ENCODE results near the gene TFCP2. TPM values are rescaled to one million over a fixed set of nuclear protein-coding genes. Genes with fewer than 3 reads are reported as not detected.

Gene TFCP2
- total RNA-seq, 1 donor from 2014 or later, result 22.4 TPM

DNA sequence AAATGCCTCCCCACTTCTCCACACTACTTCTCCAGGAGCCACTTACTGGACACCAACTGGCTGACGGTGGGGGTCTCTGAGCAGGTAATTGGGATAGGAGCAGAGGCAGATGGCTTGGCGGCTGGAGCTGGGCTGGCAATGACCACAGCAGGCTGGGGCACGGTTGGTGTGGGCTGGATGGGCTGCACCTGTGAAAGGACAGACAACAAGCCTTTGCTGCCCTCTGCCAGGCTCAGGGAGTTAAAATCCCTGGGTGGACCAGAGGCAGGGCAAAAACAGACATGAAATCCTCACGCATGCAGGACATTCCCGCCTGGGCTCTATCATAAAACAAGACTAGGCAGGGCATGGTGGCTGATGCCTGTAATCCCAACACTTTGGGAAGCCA lies 19.3 kb upstream of the TFCP2 start:
- no peak for FAIRE-seq
- Histone ChIP-seq H2AFZ (ENCODE audit: low read depth, low read length) (no peak overlapping the region), H3K27me3 (ENCODE audit: insufficient read depth, low read length) (no peaks in the 10 kb centered on the region), H3K27ac (ENCODE audit: low read depth, low read length) (no peak overlapping the region), H3K4me2 (ENCODE audit: low read length) (no peak overlapping the region), H3K79me2 (ENCODE audit: insufficient read depth, low read length) (no peaks in the 10 kb centered on the region), H3K36me3 (ENCODE audit: insufficient read depth, low read length) (no peaks in the 10 kb centered on the region), H3K4me1 (ENCODE audit: insufficient read depth, low read length) (no peaks in the 10 kb centered on the region), H3K9me3 (ENCODE audit: insufficient read depth, low read depth, low read length) (no peaks in the 10 kb centered on the region), H3K9ac (ENCODE audit: low read length) (no peak overlapping the region), H4K20me1 (ENCODE audit: insufficient read depth, low read length) (no peaks in the 10 kb centered on the region), H3K4me3 (ENCODE audit: insufficient read depth, low read depth, low read length) (no peak overlapping the region)
- Mint-ChIP-seq H3K9me3 (ENCODE audit: unreplicated experiment) (no peaks in the 10 kb centered on the region), H3K27ac (ENCODE audit: unreplicated experiment) (no peak overlapping the region), H3K36me3 (ENCODE audit: low read depth, unreplicated experiment) (no peaks in the 10 kb centered on the region), H3K27me3 (ENCODE audit: low read depth, unreplicated experiment) (peaks cover 11% of the 10 kb centered on the region), H3K4me1 (ENCODE audit: low read depth, unreplicated experiment) (no peaks in the 10 kb centered on the region), H3K4me3 (ENCODE audit: unreplicated experiment) (no peak overlapping the region)
- no peak for DNase-seq (ENCODE audit: low read depth)
- TF ChIP-seq, protein P1, sequence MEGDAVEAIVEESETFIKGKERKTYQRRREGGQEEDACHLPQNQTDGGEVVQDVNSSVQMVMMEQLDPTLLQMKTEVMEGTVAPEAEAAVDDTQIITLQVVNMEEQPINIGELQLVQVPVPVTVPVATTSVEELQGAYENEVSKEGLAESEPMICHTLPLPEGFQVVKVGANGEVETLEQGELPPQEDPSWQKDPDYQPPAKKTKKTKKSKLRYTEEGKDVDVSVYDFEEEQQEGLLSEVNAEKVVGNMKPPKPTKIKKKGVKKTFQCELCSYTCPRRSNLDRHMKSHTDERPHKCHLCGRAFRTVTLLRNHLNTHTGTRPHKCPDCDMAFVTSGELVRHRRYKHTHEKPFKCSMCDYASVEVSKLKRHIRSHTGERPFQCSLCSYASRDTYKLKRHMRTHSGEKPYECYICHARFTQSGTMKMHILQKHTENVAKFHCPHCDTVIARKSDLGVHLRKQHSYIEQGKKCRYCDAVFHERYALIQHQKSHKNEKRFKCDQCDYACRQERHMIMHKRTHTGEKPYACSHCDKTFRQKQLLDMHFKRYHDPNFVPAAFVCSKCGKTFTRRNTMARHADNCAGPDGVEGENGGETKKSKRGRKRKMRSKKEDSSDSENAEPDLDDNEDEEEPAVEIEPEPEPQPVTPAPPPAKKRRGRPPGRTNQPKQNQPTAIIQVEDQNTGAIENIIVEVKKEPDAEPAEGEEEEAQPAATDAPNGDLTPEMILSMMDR (IDR thresholded peaks at IDR 0.05; ENCODE audit: insufficient read depth, low read depth, low read length), result no peak
- TF ChIP-seq EZH2 (IDR thresholded peaks at IDR 0.05; ENCODE audit: insufficient read depth, low read length), result no peak

DNA sequence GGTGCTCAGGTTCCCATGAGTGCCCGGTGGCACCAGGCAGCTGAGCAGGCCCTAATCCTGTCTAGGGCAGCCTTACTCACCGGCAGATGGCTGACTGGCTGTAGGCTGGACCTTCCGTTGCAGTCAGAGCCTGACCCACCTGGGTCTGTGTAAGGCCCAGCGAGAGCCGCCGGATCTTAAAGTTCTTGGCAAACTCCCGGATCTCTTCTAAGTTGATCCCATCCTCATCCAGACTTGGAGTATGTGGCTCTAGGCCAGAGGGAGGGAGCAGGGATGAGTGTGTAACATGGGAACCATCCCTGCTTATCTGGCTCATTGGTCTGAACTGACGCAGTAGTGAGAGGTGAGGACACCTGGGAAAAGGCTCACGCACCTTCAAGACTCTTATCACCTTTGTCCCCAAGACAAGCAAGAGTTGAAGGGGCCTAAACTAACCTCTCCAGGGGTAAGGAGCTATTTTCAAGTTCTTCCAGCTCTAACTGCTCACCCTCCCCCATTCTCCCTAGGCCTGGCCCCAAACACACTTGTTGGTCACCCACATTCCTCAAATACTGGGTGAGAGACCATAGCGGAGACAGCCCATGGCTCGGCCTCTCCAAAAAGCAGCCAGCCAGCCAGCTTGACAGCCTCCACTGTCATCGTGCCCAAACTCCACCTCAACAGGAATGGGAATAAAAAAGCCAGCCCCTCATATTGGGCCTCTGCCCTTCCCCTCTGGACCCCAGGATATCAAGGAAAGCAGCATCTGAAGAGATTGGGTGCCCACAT lies 18.8 kb upstream of the TFCP2 start:
- FAIRE-seq (no peak), DNase-seq (ENCODE audit: low read depth) (no peak)
- Mint-ChIP-seq H3K9me3 (ENCODE audit: unreplicated experiment) (no peaks in the 10 kb centered on the region), H3K27ac (ENCODE audit: unreplicated experiment) (no peak overlapping the region), H3K36me3 (ENCODE audit: low read depth, unreplicated experiment) (no peaks in the 10 kb centered on the region), H3K27me3 (ENCODE audit: low read depth, unreplicated experiment) (peaks cover 11% of the 10 kb centered on the region), H3K4me3 (ENCODE audit: unreplicated experiment) (no peak overlapping the region), H3K4me1 (ENCODE audit: low read depth, unreplicated experiment) (no peaks in the 10 kb centered on the region)
- TF ChIP-seq EZH2 (IDR thresholded peaks at IDR 0.05; ENCODE audit: insufficient read depth, low read length), result no peak
- TF ChIP-seq, protein P1 (IDR thresholded peaks at IDR 0.05; ENCODE audit: insufficient read depth, low read depth, low read length), result no peak
- Histone ChIP-seq H3K9me3 (ENCODE audit: insufficient read depth, low read depth, low read length) (no peaks in the 10 kb centered on the region), H3K9ac (ENCODE audit: low read length) (no peak overlapping the region), H4K20me1 (ENCODE audit: insufficient read depth, low read length) (no peaks in the 10 kb centered on the region), H2AFZ (ENCODE audit: low read depth, low read length) (no peak overlapping the region), H3K4me2 (ENCODE audit: low read length) (no peak overlapping the region), H3K4me3 (ENCODE audit: insufficient read depth, low read depth, low read length) (no peak overlapping the region), H3K4me1 (ENCODE audit: insufficient read depth, low read length) (no peaks in the 10 kb centered on the region), H3K79me2 (ENCODE audit: insufficient read depth, low read length) (no peaks in the 10 kb centered on the region), H3K27ac (ENCODE audit: low read depth, low read length) (no peak overlapping the region), H3K27me3 (ENCODE audit: insufficient read depth, low read length) (no peaks in the 10 kb centered on the region), H3K36me3 (ENCODE audit: insufficient read depth, low read length) (no peaks in the 10 kb centered on the region)

DNA sequence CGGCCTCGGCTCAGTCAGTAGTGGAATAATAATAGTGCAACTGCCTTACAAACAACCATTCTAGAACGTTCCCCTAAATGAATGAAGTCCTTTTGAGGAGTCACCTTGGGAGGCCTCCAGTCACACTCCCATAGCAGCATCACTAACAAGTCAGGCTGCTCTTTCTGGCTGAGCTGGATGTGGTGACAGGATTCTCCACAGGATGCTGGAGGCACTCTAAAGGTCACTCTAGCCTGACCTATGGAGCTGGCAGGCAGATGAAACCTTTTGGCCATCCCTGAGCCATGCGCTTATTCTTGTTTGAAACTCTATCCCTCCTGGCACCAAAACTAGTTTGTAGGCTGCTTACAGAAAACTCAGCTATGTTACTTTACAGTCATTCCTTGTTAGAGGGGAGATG lies 17.9 kb upstream of the TFCP2 start:
- H3K36me3 ChIP-seq (ENCODE audit: insufficient read depth, low read length), result no peaks in the 10 kb centered on the region

More for the DNA sequence above, 17.9 kb upstream of the TFCP2 start:
- Histone ChIP-seq H3K4me3 (ENCODE audit: insufficient read depth, low read depth, low read length) (no peak overlapping the region), H3K4me2 (ENCODE audit: low read length) (no peak overlapping the region), H3K9me3 (ENCODE audit: insufficient read depth, low read depth, low read length) (no peaks in the 10 kb centered on the region), H3K9ac (ENCODE audit: low read length) (no peak overlapping the region), H4K20me1 (ENCODE audit: insufficient read depth, low read length) (no peaks in the 10 kb centered on the region), H3K4me1 (ENCODE audit: insufficient read depth, low read length) (no peaks in the 10 kb centered on the region), H3K27ac (ENCODE audit: low read depth, low read length) (no peak overlapping the region), H3K27me3 (ENCODE audit: insufficient read depth, low read length) (no peaks in the 10 kb centered on the region), H2AFZ (ENCODE audit: low read depth, low read length) (no peak overlapping the region), H3K79me2 (ENCODE audit: insufficient read depth, low read length) (no peaks in the 10 kb centered on the region)
- Mint-ChIP-seq H3K36me3 (ENCODE audit: low read depth, unreplicated experiment) (no peaks in the 10 kb centered on the region), H3K4me1 (ENCODE audit: low read depth, unreplicated experiment) (no peaks in the 10 kb centered on the region), H3K9me3 (ENCODE audit: unreplicated experiment) (no peaks in the 10 kb centered on the region), H3K27me3 (ENCODE audit: low read depth, unreplicated experiment) (peaks cover 11% of the 10 kb centered on the region), H3K27ac (ENCODE audit: unreplicated experiment) (no peak overlapping the region), H3K4me3 (ENCODE audit: unreplicated experiment) (no peak overlapping the region)
- TF ChIP-seq, protein P1 (IDR thresholded peaks at IDR 0.05; ENCODE audit: insufficient read depth, low read depth, low read length), result no peak
- no peak for TF ChIP-seq EZH2 (IDR thresholded peaks at IDR 0.05; ENCODE audit: insufficient read depth, low read length)
- FAIRE-seq, result no peak
- DNase-seq (ENCODE audit: low read depth), result no peak

All from astrocyte (in vitro differentiated cells and primary cell).